Renal cortex interstitium (tissue), 11 donors: ENCODE measurements around the gene AADACL4. TPM values are rescaled to one million over a fixed set of nuclear protein-coding genes. Genes with fewer than 3 reads are reported as not detected.

Experiments used
- DNase-seq, 11 donors: peaks; one replicate each; pipeline ENCODE4 v3.0.0-alpha.2; 2013; ENCODE audit warnings: low read depth in 9 of 11, low spot score in 4 of 11; ENCODE audit errors: extremely low read depth in 1 of 11
- polyA plus RNA-seq, 3 donors: library from polyadenylated mRNA; unstranded; fragments of 120-200 nt; gene quantifications; one replicate each; pipeline ENCODE4 v1.2.1, GENCODE V29; 2013; ENCODE audit not compliant: insufficient read length in 3 of 3

The AADACL4 gene
- polyA plus RNA-seq, 3 donors: 1.1 to 2.0 (median 2.0) TPM

GRCh38 chr1:12621346-12622335, 22.2 kb upstream of the AADACL4 start:
- peak in 1 of 11 donors; percentile 45 for DNase-seq

- no peak for DNase-seq
Observed at GRCh38 chr1:12622506-12622905, 21.4 kb upstream of the AADACL4 start.

GRCh38 chr1:12625276-12625675, 18.6 kb upstream of the AADACL4 start:
- no peak for DNase-seq

DNA sequence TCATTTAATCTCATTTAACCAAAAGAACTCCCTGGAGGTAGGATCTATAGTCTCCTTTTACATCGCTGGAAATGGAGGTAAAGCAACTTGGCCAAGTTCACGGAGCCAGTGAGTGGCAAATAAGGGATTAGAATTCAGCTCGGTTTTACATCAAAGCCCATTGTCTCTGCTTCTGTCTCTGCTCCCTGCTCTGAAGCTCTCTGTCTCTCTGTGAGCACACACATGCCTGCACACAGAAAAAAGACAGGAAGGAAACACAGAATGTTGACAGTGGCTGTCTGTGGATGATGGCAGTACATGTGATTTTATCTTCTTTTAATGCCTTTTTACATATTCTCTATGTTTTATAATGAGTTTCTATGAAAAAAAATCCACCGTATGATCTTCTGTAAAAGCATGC, 17.0 kb upstream of the AADACL4 start:
- no peak for DNase-seq

DNA sequence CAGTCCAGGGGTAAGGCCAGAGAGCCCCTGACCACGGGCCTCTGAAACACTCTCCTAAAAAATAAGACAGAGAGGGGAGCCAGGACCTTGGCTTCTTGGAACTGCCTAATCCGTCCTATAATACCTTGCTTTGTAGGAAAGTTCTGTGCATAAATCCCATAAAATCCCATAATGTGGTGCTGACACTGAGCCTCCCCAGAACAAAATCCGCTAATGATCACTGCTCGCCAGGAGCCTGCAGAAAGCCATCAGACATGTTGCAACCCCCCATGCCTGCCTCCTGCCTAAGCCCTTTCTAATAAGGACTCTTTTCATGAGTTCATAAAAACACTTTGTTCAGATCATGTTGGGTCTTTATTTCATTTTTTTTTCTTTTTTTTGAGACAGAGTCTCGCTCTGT, 16.6 kb upstream of the AADACL4 start:
- DNase-seq: no peak

DNA sequence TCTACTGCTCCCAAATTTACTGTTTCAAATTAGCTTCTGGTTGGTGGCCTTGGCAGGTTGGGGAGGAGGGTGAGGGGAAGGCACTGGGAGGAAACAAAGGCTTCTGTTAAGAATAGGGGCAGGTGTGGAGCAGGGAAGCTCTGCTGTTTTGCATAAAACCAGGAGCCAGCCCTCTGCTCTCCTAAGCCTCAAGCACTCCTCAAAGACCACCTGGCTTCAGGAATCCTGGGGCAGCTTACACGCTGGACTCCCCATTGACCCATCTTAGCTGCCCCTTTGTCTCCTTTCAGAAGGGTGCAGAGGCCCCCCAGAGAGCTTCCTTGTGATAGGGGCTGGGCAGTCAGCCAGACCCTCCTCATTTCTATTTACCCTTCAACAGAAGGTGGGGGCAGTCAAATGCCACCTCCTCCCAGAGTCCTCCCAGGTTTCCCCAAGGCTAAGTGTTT, 14.4 kb upstream of the AADACL4 start:
- no peak for DNase-seq

- DNase-seq: no peak
Observed at GRCh38 chr1:12629985-12630760, 13.7 kb upstream of the AADACL4 start.

DNA sequence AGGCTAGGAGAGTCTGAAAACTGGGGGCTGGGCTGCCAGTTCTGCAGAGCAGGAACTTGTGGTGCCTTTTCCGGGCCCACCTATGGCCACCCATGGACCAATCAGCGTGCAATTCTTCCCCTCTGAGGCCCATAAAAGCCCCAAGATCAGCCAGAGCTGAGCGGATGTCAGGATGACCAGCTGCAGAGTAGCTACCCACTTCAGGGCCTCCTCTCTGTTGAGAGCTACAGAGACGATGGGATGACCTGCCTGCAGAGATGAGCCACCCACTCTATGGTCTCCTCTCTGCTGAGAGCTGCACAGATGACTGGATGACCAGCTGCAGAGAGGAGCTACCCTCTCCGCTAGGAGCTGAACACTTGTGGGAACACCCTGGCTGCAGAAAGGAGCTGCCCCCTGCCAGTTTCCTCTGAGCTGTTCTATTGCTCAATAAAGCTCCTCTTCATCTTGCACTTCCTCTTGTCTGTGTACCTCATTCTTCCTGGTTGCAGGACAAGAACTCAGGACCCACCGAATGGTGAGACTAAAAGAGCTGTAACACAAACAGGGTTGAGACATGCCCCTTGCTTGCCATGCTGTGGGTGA, 12.8 kb upstream of the AADACL4 start:
- no peak for DNase-seq

DNA sequence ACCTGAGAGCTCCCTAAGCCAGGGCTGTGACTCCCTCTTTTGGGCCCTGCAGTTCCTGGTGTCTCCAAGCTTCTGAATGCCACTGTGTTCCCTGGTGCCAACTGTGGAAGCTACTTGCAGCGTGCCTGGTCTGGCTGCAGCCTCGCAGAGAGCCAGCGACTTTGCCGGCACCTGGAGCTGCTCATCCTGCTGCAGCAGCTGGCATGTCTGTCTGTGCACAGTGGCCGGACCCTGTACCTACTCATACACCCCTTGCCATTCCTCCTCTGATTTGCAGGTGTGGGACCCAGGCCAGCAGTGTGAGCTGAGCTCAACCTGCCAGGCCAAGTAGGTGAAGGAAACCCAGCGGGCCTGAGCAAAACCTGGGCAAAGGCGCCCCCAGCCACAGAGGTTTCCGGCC, 12.3 kb upstream of the AADACL4 start:
- no peak for DNase-seq

- no peak for DNase-seq
Observed at GRCh38 chr1:12634156-12634555, 9.7 kb upstream of the AADACL4 start.

GRCh38 chr1:12634696-12635202, 9.1 kb upstream of the AADACL4 start:
- no peak for DNase-seq

- DNase-seq: peak in 2 of 11 donors; percentile 47 to 59
Observed at GRCh38 chr1:12636098-12636950, 7.6 kb upstream of the AADACL4 start.

- no peak for DNase-seq
Observed at GRCh38 chr1:12637693-12638092, 6.2 kb upstream of the AADACL4 start.

- no peak for DNase-seq
Observed at GRCh38 chr1:12640237-12640957, 3.5 kb upstream of the AADACL4 start.

GRCh38 chr1:12640958-12641272, 3.0 kb upstream of the AADACL4 start:
- no peak for DNase-seq

GRCh38 chr1:12643079-12643478, 806 bp upstream of the AADACL4 start:
- no peak for DNase-seq

DNA sequence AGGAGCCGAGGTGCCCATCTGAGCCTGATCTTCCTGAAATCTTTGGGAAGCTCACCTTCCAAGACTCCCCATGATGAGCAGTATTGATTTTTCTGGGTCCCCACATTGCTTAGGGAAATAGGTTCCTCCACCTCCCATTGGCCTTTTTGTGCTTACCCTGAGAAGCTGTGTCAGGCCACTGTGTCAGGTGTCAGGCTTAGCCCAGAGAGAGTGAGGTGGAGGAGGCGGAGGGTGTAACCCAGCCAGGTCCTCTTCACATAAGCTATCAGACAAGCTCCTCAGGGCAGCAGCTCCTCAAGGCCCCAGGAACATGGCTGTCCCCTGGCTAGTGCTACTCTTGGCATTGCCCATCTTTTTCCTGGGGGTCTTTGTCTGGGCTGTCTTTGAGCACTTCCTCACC, 352 bp downstream of the AADACL4 start:
- no peak for DNase-seq

DNA sequence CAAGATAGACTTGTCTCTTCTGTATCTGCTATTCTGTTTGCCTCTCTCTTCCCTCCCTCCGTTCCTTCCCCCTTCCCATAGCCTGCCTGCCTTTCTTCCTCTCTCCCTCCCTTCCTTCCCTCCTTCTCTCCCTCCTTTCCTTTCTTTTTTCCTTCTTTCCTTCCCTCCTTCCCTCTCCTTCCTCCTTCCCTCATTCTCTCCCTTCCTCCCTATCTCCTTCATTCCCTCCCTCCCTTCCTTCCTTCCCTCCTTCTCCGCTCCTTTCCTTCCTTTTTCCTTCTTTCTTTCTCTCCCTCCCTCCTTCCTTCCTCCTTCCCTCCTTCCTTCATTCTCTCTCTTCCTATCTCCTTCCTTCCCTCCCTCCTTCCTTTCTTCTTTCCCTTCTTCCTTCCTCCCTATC, 944 bp downstream of the AADACL4 start:
- DNase-seq: no peak
